GM10266 (cell line): ENCODE data around the gene SDK1.
"Not testable (repeated sequence)": the region's sequence is repeated elsewhere in the genome, so short reads cannot be mapped to it uniquely, and the experiment has no call there.

Source experiments
- DNase-seq: peaks from one replicate; pipeline ENCODE4 v3.0.0; 2012; ENCODE audit errors: extremely low spot score
- TF ChIP-seq, protein P1 (sequence below): IDR thresholded peaks from 2 replicates; pipeline ENCODE4 v1.5.1; 2012; ENCODE audit warnings: mild to moderate bottlenecking, low read depth; ENCODE audit not compliant: control insufficient read depth, insufficient read depth; ENCODE audit errors: missing control alignments

The SDK1 gene

GRCh38 chr7:3733541-3734140 is 432.6 kb downstream of the SDK1 start:
- no peak for DNase-seq
- TF ChIP-seq, protein P1, sequence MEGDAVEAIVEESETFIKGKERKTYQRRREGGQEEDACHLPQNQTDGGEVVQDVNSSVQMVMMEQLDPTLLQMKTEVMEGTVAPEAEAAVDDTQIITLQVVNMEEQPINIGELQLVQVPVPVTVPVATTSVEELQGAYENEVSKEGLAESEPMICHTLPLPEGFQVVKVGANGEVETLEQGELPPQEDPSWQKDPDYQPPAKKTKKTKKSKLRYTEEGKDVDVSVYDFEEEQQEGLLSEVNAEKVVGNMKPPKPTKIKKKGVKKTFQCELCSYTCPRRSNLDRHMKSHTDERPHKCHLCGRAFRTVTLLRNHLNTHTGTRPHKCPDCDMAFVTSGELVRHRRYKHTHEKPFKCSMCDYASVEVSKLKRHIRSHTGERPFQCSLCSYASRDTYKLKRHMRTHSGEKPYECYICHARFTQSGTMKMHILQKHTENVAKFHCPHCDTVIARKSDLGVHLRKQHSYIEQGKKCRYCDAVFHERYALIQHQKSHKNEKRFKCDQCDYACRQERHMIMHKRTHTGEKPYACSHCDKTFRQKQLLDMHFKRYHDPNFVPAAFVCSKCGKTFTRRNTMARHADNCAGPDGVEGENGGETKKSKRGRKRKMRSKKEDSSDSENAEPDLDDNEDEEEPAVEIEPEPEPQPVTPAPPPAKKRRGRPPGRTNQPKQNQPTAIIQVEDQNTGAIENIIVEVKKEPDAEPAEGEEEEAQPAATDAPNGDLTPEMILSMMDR = no peak

GRCh38 chr7:3738964-3739363 is 437.9 kb downstream of the SDK1 start:
- DNase-seq = no peak
- TF ChIP-seq, protein P1 = no peak

GRCh38 chr7:3739983-3740382 is 438.9 kb downstream of the SDK1 start:
- no peak for DNase-seq
- TF ChIP-seq, protein P1 = no peak

- no peak for DNase-seq
- TF ChIP-seq, protein P1 = no peak
Observed at GRCh38 chr7:3747467-3747866, 446.4 kb downstream of the SDK1 start.

DNA sequence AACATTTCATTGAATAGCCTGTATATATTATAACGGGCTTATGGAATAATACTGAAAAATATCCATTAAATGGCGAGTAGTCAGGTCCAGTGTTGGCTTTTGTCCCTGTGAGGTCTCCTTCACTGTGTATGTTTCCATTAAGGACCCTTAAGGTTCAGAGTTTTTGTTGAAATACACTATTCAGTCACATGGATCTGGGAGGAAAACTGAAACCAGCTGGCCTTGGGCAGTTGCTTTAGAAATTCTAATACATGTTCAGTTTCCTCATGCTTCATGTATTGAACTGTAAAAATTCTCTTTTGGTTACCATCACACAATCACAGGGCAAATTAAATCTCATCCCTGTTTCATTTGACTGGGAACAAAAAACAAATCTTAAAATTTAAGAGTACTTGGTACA is 447.3 kb downstream of the SDK1 start:
- DNase-seq = no peak
- TF ChIP-seq, protein P1 = no peak

- no peak for DNase-seq
- TF ChIP-seq, protein P1 = no peak
Observed at GRCh38 chr7:3753868-3754267, 452.8 kb downstream of the SDK1 start.

- no peak for DNase-seq
- TF ChIP-seq, protein P1 = no peak
Observed at GRCh38 chr7:3754493-3755341, 453.7 kb downstream of the SDK1 start.

GRCh38 chr7:3755778-3756453 is 454.9 kb downstream of the SDK1 start:
- not testable (repeated sequence) for DNase-seq
